WTC11 (cell line): ENCODE measurements around the gene TUBGCP6. TPM values are rescaled to one million over a fixed set of nuclear protein-coding genes. Genes with fewer than 3 reads are reported as not detected.

Experiments used
- ATAC-seq: fragments of 200-7000 bp; cut with Tn5 transposase; 2 replicates; pipeline ENCODE4 v1.10.0; 2021; ENCODE audit warnings: mild to moderate bottlenecking, moderate library complexity
- CTCF ChIA-PET: fragments of 300-600 bp; sonication (Branson Sonifier 250); formaldehyde crosslinking; loops from one replicate; lab custom pipeline; 2021; ENCODE audit warnings: antibody characterized with exemption; lab: Charles Lee
- POLR2A ChIA-PET: fragments of 350-600 bp; sonication (Branson Sonifier 250); formaldehyde crosslinking; loops from one replicate; lab custom pipeline; 2021; ENCODE audit warnings: antibody characterized with exemption; lab: Charles Lee
- DNase-seq: peaks from one replicate; pipeline ENCODE4 v3.0.0; 2021; ENCODE audit warnings: low spot score
- H3K27ac Mint-ChIP-seq: 2 replicates; pipeline ENCODE4 v1.8.0; 2021; ENCODE audit warnings: mixed read lengths
- H3K27me3 Mint-ChIP-seq: 2 replicates; pipeline ENCODE4 v1.8.0; 2021; ENCODE audit warnings: low read depth, mild to moderate bottlenecking, moderate library complexity, mixed read lengths
- H3K36me3 Mint-ChIP-seq: 2 replicates; pipeline ENCODE4 v1.8.0; 2021; ENCODE audit warnings: mixed read lengths
- H3K4me1 Mint-ChIP-seq: 2 replicates; pipeline ENCODE4 v1.8.0; 2022; ENCODE audit warnings: mixed read lengths
- H3K4me3 Mint-ChIP-seq: 2 replicates; pipeline ENCODE4 v1.8.0; 2021; ENCODE audit warnings: mild to moderate bottlenecking, moderate library complexity, mixed read lengths
- H3K9me3 Mint-ChIP-seq: 2 replicates; pipeline ENCODE4 v1.8.0; 2021; ENCODE audit warnings: mixed read lengths
- CREB1 ChIP-seq: sonication (generic); formaldehyde crosslinking; IDR thresholded peaks from 2 replicates; pipeline ENCODE4 v1.8.0; 2023; ENCODE audit warnings: mild to moderate bottlenecking, missing genetic modification reagents
- ETV6 ChIP-seq: sonication (generic); formaldehyde crosslinking; IDR thresholded peaks from 2 replicates; pipeline ENCODE4 v1.8.1; 2022; ENCODE audit warnings: mild to moderate bottlenecking, missing genetic modification reagents
- FOXK1 ChIP-seq: sonication (generic); formaldehyde crosslinking; IDR thresholded peaks from 2 replicates; pipeline ENCODE4 v1.8.0; 2022; ENCODE audit warnings: mild to moderate bottlenecking, moderate library complexity, missing genetic modification reagents
- FOXP4 ChIP-seq: sonication (generic); formaldehyde crosslinking; IDR thresholded peaks from 2 replicates; pipeline ENCODE4 v1.8.0; 2022; ENCODE audit warnings: mild to moderate bottlenecking, missing genetic modification reagents
- OVOL2 ChIP-seq: fragments of 250-450 bp; sonication (Bioruptor Pico); IDR thresholded peaks from 2 replicates; pipeline ENCODE4 v1.9.0; 2021; ENCODE audit warnings: mild to moderate bottlenecking, borderline replicate concordance
- SMAD3 ChIP-seq: sonication (generic); formaldehyde crosslinking; IDR thresholded peaks from 2 replicates; pipeline ENCODE4 v1.8.0; 2022; ENCODE audit warnings: missing genetic modification reagents, mild to moderate bottlenecking, borderline replicate concordance
- SP1 ChIP-seq: sonication (generic); formaldehyde crosslinking; conservative IDR thresholded peaks from 2 replicates; pipeline ENCODE4 v1.8.1; 2022; ENCODE audit warnings: missing genetic modification reagents
- TEAD1 ChIP-seq: sonication (generic); formaldehyde crosslinking; IDR thresholded peaks from 2 replicates; pipeline ENCODE4 v1.8.0; 2022; ENCODE audit warnings: mild to moderate bottlenecking, missing genetic modification reagents
- ZNF281 ChIP-seq: sonication (generic); formaldehyde crosslinking; IDR thresholded peaks from 2 replicates; pipeline ENCODE4 v1.8.0; 2023; ENCODE audit warnings: mild to moderate bottlenecking, missing genetic modification reagents
- total RNA-seq: library from RNA; stranded (reverse); gene quantifications from 3 replicates; pipeline ENCODE4 v1.2.3, GENCODE V29; 2021
- TF ChIP-seq, protein P1 (sequence below): sonication (generic); formaldehyde crosslinking; IDR thresholded peaks from 2 replicates; pipeline ENCODE4 v1.8.1; 2023; ENCODE audit warnings: mild to moderate bottlenecking, moderate library complexity, missing genetic modification reagents
- TF ChIP-seq, protein P2 (sequence below): fragments of 250-450 bp; sonication (Bioruptor Pico); IDR thresholded peaks from 2 replicates; pipeline ENCODE4 v2.1.2; 2022; ENCODE audit warnings: mild to moderate bottlenecking, moderate library complexity
- TF ChIP-seq, protein P3 (sequence below): sonication (generic); formaldehyde crosslinking; IDR thresholded peaks from 2 replicates; pipeline ENCODE4 v1.8.0; 2023; ENCODE audit warnings: missing genetic modification reagents, mild to moderate bottlenecking, borderline replicate concordance
- TF ChIP-seq, protein P4 (sequence below): sonication (generic); formaldehyde crosslinking; IDR thresholded peaks from 2 replicates; pipeline ENCODE4 v1.8.1; 2023; ENCODE audit warnings: mild to moderate bottlenecking, missing genetic modification reagents, borderline replicate concordance
- TF ChIP-seq, protein P5 (sequence below): sonication (generic); formaldehyde crosslinking; IDR thresholded peaks from 2 replicates; pipeline ENCODE4 v1.8.0; 2022; ENCODE audit warnings: missing genetic modification reagents

The TUBGCP6 gene
- total RNA-seq, 1 experiment from 2014 or later, result 45.4 TPM

GRCh38 chr22:50190182-50190940, 54.5 kb downstream of the TUBGCP6 start:
- Mint-ChIP-seq H3K27ac (no peak overlapping the region), H3K27me3 (no peaks in the 10 kb centered on the region; the same call in 1 of the 2 replicates), H3K36me3 (no peaks in the 10 kb centered on the region; the same call in 1 of the 2 replicates), H3K9me3 (no peaks in the 10 kb centered on the region), H3K4me3 (peak overlapping the region; percentile 55), H3K4me1 (peaks cover 16% of the 10 kb centered on the region)
- DNase-seq (peak; percentile 68), ATAC-seq (peak; percentile 64)
- POLR2A ChIA-PET, result interaction anchor here (1.3 kb wide), 1 partner anchor 16 kb away, joined by 3 read pairs; no protein-coding TSS in a partner anchor
- CTCF ChIA-PET, result interaction anchor here (1.0 to 2.3 kb wide), 12 partner anchors 9 to 160 kb away, joined by 3 to 14 read pairs (median 4); partner anchors contain the start of gene PANX2
- TF ChIP-seq SMAD3 (CRISPR knock-in tag) (no peak), FOXP4 (CRISPR knock-in tag) (0 out of 2 replicates have a peak, but pooled peaks have one; percentile 20), ZNF281 (0 out of 2 replicates have a peak, but pooled peaks have one; percentile 51), CREB1 (CRISPR knock-in tag) (no peak), ETV6 (CRISPR knock-in tag) (0 out of 2 replicates have a peak, but pooled peaks have one; percentile 30), OVOL2 (no peak), FOXK1 (CRISPR knock-in tag) (no peak), TEAD1 (CRISPR knock-in tag) (peak; percentile 23; the same call in 1 of the 2 replicates), SP1 (CRISPR knock-in tag) (peak; percentile 66)
- TF ChIP-seq, protein P1, sequence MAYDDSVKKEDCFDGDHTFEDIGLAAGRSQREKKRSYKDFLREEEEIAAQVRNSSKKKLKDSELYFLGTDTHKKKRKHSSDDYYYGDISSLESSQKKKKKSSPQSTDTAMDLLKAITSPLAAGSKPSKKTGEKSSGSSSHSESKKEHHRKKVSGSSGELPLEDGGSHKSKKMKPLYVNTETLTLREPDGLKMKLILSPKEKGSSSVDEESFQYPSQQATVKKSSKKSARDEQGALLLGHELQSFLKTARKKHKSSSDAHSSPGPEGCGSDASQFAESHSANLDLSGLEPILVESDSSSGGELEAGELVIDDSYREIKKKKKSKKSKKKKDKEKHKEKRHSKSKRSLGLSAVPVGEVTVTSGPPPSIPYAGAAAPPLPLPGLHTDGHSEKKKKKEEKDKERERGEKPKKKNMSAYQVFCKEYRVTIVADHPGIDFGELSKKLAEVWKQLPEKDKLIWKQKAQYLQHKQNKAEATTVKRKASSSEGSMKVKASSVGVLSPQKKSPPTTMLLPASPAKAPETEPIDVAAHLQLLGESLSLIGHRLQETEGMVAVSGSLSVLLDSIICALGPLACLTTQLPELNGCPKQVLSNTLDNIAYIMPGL (CRISPR knock-in tag), result no peak
- TF ChIP-seq, protein P2, sequence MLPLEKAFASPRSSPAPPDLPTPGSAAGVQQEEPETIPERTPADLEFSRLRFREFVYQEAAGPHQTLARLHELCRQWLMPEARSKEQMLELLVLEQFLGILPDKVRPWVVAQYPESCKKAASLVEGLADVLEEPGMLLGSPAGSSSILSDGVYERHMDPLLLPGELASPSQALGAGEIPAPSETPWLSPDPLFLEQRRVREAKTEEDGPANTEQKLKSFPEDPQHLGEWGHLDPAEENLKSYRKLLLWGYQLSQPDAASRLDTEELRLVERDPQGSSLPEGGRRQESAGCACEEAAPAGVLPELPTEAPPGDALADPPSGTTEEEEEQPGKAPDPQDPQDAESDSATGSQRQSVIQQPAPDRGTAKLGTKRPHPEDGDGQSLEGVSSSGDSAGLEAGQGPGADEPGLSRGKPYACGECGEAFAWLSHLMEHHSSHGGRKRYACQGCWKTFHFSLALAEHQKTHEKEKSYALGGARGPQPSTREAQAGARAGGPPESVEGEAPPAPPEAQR (CRISPR knock-in tag), result no peak
- TF ChIP-seq, protein P3, sequence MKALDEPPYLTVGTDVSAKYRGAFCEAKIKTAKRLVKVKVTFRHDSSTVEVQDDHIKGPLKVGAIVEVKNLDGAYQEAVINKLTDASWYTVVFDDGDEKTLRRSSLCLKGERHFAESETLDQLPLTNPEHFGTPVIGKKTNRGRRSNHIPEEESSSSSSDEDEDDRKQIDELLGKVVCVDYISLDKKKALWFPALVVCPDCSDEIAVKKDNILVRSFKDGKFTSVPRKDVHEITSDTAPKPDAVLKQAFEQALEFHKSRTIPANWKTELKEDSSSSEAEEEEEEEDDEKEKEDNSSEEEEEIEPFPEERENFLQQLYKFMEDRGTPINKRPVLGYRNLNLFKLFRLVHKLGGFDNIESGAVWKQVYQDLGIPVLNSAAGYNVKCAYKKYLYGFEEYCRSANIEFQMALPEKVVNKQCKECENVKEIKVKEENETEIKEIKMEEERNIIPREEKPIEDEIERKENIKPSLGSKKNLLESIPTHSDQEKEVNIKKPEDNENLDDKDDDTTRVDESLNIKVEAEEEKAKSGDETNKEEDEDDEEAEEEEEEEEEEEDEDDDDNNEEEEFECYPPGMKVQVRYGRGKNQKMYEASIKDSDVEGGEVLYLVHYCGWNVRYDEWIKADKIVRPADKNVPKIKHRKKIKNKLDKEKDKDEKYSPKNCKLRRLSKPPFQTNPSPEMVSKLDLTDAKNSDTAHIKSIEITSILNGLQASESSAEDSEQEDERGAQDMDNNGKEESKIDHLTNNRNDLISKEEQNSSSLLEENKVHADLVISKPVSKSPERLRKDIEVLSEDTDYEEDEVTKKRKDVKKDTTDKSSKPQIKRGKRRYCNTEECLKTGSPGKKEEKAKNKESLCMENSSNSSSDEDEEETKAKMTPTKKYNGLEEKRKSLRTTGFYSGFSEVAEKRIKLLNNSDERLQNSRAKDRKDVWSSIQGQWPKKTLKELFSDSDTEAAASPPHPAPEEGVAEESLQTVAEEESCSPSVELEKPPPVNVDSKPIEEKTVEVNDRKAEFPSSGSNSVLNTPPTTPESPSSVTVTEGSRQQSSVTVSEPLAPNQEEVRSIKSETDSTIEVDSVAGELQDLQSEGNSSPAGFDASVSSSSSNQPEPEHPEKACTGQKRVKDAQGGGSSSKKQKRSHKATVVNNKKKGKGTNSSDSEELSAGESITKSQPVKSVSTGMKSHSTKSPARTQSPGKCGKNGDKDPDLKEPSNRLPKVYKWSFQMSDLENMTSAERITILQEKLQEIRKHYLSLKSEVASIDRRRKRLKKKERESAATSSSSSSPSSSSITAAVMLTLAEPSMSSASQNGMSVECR (CRISPR knock-in tag), result no peak
- TF ChIP-seq, protein P4, sequence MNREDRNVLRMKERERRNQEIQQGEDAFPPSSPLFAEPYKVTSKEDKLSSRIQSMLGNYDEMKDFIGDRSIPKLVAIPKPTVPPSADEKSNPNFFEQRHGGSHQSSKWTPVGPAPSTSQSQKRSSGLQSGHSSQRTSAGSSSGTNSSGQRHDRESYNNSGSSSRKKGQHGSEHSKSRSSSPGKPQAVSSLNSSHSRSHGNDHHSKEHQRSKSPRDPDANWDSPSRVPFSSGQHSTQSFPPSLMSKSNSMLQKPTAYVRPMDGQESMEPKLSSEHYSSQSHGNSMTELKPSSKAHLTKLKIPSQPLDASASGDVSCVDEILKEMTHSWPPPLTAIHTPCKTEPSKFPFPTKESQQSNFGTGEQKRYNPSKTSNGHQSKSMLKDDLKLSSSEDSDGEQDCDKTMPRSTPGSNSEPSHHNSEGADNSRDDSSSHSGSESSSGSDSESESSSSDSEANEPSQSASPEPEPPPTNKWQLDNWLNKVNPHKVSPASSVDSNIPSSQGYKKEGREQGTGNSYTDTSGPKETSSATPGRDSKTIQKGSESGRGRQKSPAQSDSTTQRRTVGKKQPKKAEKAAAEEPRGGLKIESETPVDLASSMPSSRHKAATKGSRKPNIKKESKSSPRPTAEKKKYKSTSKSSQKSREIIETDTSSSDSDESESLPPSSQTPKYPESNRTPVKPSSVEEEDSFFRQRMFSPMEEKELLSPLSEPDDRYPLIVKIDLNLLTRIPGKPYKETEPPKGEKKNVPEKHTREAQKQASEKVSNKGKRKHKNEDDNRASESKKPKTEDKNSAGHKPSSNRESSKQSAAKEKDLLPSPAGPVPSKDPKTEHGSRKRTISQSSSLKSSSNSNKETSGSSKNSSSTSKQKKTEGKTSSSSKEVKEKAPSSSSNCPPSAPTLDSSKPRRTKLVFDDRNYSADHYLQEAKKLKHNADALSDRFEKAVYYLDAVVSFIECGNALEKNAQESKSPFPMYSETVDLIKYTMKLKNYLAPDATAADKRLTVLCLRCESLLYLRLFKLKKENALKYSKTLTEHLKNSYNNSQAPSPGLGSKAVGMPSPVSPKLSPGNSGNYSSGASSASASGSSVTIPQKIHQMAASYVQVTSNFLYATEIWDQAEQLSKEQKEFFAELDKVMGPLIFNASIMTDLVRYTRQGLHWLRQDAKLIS (CRISPR knock-in tag), result no peak
- TF ChIP-seq, protein P5, sequence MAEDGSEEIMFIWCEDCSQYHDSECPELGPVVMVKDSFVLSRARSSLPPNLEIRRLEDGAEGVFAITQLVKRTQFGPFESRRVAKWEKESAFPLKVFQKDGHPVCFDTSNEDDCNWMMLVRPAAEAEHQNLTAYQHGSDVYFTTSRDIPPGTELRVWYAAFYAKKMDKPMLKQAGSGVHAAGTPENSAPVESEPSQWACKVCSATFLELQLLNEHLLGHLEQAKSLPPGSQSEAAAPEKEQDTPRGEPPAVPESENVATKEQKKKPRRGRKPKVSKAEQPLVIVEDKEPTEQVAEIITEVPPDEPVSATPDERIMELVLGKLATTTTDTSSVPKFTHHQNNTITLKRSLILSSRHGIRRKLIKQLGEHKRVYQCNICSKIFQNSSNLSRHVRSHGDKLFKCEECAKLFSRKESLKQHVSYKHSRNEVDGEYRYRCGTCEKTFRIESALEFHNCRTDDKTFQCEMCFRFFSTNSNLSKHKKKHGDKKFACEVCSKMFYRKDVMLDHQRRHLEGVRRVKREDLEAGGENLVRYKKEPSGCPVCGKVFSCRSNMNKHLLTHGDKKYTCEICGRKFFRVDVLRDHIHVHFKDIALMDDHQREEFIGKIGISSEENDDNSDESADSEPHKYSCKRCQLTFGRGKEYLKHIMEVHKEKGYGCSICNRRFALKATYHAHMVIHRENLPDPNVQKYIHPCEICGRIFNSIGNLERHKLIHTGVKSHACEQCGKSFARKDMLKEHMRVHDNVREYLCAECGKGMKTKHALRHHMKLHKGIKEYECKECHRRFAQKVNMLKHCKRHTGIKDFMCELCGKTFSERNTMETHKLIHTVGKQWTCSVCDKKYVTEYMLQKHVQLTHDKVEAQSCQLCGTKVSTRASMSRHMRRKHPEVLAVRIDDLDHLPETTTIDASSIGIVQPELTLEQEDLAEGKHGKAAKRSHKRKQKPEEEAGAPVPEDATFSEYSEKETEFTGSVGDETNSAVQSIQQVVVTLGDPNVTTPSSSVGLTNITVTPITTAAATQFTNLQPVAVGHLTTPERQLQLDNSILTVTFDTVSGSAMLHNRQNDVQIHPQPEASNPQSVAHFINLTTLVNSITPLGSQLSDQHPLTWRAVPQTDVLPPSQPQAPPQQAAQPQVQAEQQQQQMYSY (CRISPR knock-in tag), result no peak
